ENCODE measurements around the gene RNF151. TPM values are rescaled to one million over a fixed set of nuclear protein-coding genes. Genes with fewer than 3 reads are reported as not detected.
A peak's percentile ranks its signal among the peaks of the same experiment; 100 is the strongest.

Gene RNF151
- total and polyA plus RNA-seq, 2 of the 13 experiments (the other 11 are each of a cell fraction or from before 2014, with no cell fraction given) = not detected

- TF ChIP-seq LCORL (IDR thresholded peaks at IDR 0.05) (no peak), LCORL (CRISPR knock-in tag; IDR thresholded peaks at IDR 0.05) (peak; percentile 54; the same call in 1 of the 2 replicates), MTA1 (CRISPR knock-in tag; IDR thresholded peaks at IDR 0.05; ENCODE audit: borderline replicate concordance) (peak; percentile 70; the same call in 1 of the 2 replicates), ZNF263 (CRISPR knock-in tag; IDR thresholded peaks at IDR 0.05) (peak; percentile 95), ATF7-NPFF (CRISPR knock-in tag; IDR thresholded peaks at IDR 0.05; ENCODE audit: low read depth) (no peak), BCLAF1 (IDR thresholded peaks at IDR 0.05) (no peak), TAF1 (CRISPR knock-in tag; IDR thresholded peaks at IDR 0.05) (peak; percentile 29; the same call in 1 of the 2 replicates), HDAC1 (CRISPR knock-in tag; IDR thresholded peaks at IDR 0.05) (peak; percentile 79), ZMAT3 (CRISPR knock-in tag; conservative IDR thresholded peaks at IDR 0.05) (no peak; the same call in 1 of the 2 replicates), ZNF589 (CRISPR knock-in tag; conservative IDR thresholded peaks at IDR 0.05) (no peak)
- TF ChIP-seq, protein P1, sequence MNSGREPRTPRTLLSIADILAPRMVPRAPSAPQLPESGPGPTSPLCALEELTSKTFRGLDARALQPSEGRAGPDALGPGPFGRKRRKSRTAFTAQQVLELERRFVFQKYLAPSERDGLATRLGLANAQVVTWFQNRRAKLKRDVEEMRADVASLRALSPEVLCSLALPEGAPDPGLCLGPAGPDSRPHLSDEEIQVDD (CRISPR knock-in tag; IDR thresholded peaks at IDR 0.05; ENCODE audit: borderline replicate concordance) = peak; percentile 62; the same call in 1 of the 2 replicates
Observed at GRCh38 chr16:1984347-1985225, 17.9 kb downstream of the RNF151 start (continued).

All from HepG2 (cell line).